ENCODE measurements around the gene DNAJC9.

DNAJC9 gene

GRCh38 chr10:73220989-73221388 is 26.1 kb downstream of the DNAJC9 start:
- Histone ChIP-seq H3K4me3 (no peak overlapping the region), H3K27me3 (no peaks in the 10 kb centered on the region), H3K36me3 (peaks cover 17 to 29% (median 18%) of the 10 kb centered on the region in 3 donors), H3K27ac (no peak overlapping the region), H3K9me3 (no peaks in the 10 kb centered on the region), H3K4me1 (no peaks in the 10 kb centered on the region)
- intact Hi-C loops (cut with DNase I; ENCODE audit: low total_unique reads): no loop called here
- no peak for DNase-seq
- no peak for TF ChIP-seq CTCF (IDR thresholded peaks at IDR 0.05)

DNA sequence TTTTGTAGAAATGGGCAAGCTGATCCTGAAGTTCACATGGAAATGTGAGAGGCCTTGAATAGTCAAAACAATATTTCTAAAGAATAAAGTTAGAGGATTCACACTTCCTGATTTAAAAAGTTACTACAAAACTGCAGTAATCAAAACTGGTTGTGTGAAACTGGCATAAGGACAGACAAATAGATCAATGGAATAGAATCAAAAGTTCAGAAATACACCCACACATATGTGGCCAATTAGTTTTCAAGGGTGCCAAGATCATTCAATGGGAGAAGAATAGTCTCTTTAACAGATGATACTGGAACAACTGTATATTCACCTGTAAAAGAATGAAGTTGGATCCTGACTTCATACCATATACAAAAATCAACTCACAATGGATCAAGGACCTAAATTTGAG is 27.7 kb downstream of the DNAJC9 start:
- no peak overlapping the region for H3K27ac ChIP-seq
- H3K27me3 ChIP-seq: no peaks in the 10 kb centered on the region
- no peak for DNase-seq
- H3K4me3 ChIP-seq: no peak overlapping the region
- peaks cover 17 to 29% (median 20%) of the 10 kb centered on the region in 3 donors for H3K36me3 ChIP-seq
- no peaks in the 10 kb centered on the region for H3K4me1 ChIP-seq
- H3K9me3 ChIP-seq: no peaks in the 10 kb centered on the region
- TF ChIP-seq CTCF (IDR thresholded peaks at IDR 0.05): no peak
- intact Hi-C loops (cut with DNase I; ENCODE audit: low total_unique reads): no loop called here

DNA sequence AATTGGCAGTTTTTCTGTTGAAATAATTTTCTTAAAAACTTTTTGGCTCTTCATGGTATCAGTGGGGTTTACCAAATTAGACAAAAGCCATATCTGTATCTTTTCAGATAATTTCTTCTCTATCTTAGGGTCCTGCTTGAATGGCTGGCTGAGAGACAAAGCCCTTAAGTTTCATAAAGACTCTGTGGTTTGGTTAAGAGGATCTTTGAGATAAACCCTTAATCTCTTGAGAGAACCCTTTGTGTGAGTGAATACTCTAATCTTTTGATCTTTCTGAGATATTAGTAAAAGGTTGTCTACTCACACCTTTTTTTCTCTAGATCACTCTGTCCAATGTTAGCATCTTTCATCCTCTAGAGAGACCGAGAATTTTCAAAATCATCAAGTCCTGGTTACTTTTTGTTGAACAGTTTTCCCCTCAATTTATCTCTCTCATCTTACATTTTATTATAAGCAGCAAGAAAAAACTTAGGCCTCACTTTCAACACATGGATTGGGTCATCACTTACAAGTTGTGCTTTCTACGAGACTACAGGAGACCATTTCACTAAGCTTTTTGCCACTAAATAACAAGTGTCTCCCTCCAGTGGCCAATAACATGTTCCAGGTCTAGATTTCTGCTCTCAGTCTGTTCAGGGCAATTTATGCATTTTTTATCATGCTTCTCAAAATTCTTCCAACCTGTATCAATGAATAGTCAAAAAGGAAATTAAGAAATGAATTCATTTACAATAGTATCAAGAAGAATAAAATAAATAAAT is 28.4 kb downstream of the DNAJC9 start:
- Histone ChIP-seq H3K4me3 (no peak overlapping the region), H3K27me3 (no peaks in the 10 kb centered on the region), H3K4me1 (no peaks in the 10 kb centered on the region), H3K27ac (no peak overlapping the region), H3K36me3 (peaks cover 17 to 29% (median 20%) of the 10 kb centered on the region in 3 donors), H3K9me3 (no peaks in the 10 kb centered on the region)
- intact Hi-C loops (cut with DNase I; ENCODE audit: low total_unique reads): no loop called here
- no peak for DNase-seq
- TF ChIP-seq CTCF (IDR thresholded peaks at IDR 0.05): no peak

GRCh38 chr10:73217628-73218027 is 29.4 kb downstream of the DNAJC9 start:
- H3K4me1 ChIP-seq: no peaks in the 10 kb centered on the region
- H3K9me3 ChIP-seq: no peaks in the 10 kb centered on the region
- no peak for DNase-seq
- H3K4me3 ChIP-seq: no peak overlapping the region
- intact Hi-C loops (cut with DNase I; ENCODE audit: low total_unique reads): no loop called here
- H3K27me3 ChIP-seq: no peaks in the 10 kb centered on the region
- TF ChIP-seq CTCF (IDR thresholded peaks at IDR 0.05): no peak
- no peak overlapping the region for H3K27ac ChIP-seq
- H3K36me3 ChIP-seq: peaks cover 17 to 31% (median 20%) of the 10 kb centered on the region in 3 donors

GRCh38 chr10:73215749-73216148 is 31.3 kb downstream of the DNAJC9 start:
- Histone ChIP-seq H3K36me3 (peaks cover 17 to 32% (median 25%) of the 10 kb centered on the region in 3 donors), H3K27me3 (no peaks in the 10 kb centered on the region), H3K9me3 (no peaks in the 10 kb centered on the region), H3K4me3 (no peak overlapping the region), H3K27ac (no peak overlapping the region), H3K4me1 (no peaks in the 10 kb centered on the region)
- no peak for TF ChIP-seq CTCF (IDR thresholded peaks at IDR 0.05)
- DNase-seq: no peak
- intact Hi-C loops (cut with DNase I; ENCODE audit: low total_unique reads): no loop called here
